Measurements from ENCODE around the gene NPAS3. TPM values are rescaled to one million over a fixed set of nuclear protein-coding genes. Genes with fewer than 3 reads are reported as not detected.

Gene NPAS3
- total RNA-seq, 4 donors from 2014 or later = 4.0 to 12.2 (median 5.6) TPM

DNA sequence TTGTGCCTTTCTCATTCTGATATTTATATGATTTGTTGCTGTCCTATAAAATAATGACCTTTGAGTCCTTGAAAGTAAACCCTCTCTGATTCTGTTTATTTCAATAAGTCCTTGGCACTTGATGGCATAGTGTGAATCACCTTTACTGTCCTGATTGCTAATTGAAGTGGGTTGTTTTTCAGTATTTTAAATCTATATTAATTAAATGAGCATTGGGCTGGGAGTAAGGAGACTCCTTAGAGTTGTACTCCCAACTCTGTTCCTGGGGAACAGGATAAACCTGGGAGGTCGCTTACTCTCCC lies 776.5 kb downstream of the NPAS3 start:
- TF ChIP-seq POLR2A (IDR thresholded peaks at IDR 0.05) = no peak
- TF ChIP-seq, protein P1, sequence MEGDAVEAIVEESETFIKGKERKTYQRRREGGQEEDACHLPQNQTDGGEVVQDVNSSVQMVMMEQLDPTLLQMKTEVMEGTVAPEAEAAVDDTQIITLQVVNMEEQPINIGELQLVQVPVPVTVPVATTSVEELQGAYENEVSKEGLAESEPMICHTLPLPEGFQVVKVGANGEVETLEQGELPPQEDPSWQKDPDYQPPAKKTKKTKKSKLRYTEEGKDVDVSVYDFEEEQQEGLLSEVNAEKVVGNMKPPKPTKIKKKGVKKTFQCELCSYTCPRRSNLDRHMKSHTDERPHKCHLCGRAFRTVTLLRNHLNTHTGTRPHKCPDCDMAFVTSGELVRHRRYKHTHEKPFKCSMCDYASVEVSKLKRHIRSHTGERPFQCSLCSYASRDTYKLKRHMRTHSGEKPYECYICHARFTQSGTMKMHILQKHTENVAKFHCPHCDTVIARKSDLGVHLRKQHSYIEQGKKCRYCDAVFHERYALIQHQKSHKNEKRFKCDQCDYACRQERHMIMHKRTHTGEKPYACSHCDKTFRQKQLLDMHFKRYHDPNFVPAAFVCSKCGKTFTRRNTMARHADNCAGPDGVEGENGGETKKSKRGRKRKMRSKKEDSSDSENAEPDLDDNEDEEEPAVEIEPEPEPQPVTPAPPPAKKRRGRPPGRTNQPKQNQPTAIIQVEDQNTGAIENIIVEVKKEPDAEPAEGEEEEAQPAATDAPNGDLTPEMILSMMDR (IDR thresholded peaks at IDR 0.05) = no peak
- no peaks in the 10 kb centered on the region for H3K27me3 ChIP-seq
- intact Hi-C loops (cut with DNase I) = no loop called here
- H3K9me3 ChIP-seq = no peaks in the 10 kb centered on the region
- DNase-seq = no peak
- H3K4me1 ChIP-seq = no peaks in the 10 kb centered on the region
- H3K4me3 ChIP-seq (replicated peaks in 1 of 3) = no peak overlapping the region
- 95 to 100% methylated on average over 1 of the region's 1 CpG for WGBS, 2 donors
- no peak overlapping the region for H3K27ac ChIP-seq
- no peaks in the 10 kb centered on the region for H3K36me3 ChIP-seq

DNA sequence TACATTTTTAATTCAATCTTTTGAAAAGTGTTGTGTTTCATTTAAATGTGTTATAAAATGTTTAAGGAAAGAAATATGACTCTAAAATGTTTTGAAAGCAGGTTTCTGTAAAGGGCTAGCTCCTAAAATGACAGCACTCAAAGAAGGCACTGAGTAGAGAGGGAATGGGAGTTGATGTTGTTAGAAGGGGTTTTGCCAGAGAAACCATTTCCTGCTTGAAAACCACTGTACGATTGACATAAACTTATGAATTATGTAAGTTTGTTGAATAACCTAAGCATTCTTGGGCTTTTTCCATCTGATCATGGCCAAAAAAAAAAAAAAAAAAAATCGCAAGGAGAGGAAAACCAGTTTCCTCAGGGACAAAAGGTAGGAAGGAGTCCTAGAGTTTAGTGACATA lies 778.2 kb downstream of the NPAS3 start:
- no peaks in the 10 kb centered on the region for H3K36me3 ChIP-seq
- no peaks in the 10 kb centered on the region for H3K4me1 ChIP-seq
- DNase-seq = no peak
- H3K27me3 ChIP-seq = no peaks in the 10 kb centered on the region
- 66 to 73% methylated on average over 2 of the region's 2 CpGs for WGBS, 2 donors
- no peak overlapping the region for H3K4me3 ChIP-seq (replicated peaks in 1 of 3)
- intact Hi-C loops (cut with DNase I) = no loop called here
- no peaks in the 10 kb centered on the region for H3K9me3 ChIP-seq
- TF ChIP-seq, protein P1 (IDR thresholded peaks at IDR 0.05) = no peak
- TF ChIP-seq POLR2A (IDR thresholded peaks at IDR 0.05) = no peak
- no peak overlapping the region for H3K27ac ChIP-seq

DNA sequence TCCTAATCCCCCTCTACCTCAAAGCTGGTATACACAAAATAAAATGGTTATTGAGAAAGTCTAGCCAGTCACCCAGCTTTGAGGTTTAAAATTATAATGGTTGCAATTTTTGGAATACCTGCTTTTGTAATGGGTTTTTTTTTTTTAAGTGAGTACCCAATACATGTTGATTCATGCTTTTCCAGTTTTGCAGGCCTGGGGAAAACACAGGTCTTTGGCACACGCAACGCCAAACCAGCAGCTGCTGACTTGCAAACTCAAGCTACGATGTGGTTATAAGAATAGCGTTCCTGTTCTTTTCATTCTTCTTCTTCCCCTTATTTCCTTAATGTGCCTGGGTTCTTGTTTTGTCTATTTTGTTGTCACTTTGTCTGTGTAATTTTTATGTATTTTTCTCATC lies 779.2 kb downstream of the NPAS3 start:
- H3K36me3 ChIP-seq = no peaks in the 10 kb centered on the region
- H3K4me3 ChIP-seq (replicated peaks in 1 of 3) = no peak overlapping the region
- no peaks in the 10 kb centered on the region for H3K9me3 ChIP-seq
- WGBS, 2 donors = 93 to 98% methylated on average over 4 of the region's 4 CpGs
- intact Hi-C loops (cut with DNase I) = no loop called here
- no peak for DNase-seq
- H3K27me3 ChIP-seq = no peaks in the 10 kb centered on the region
- H3K27ac ChIP-seq = no peak overlapping the region
- no peak for TF ChIP-seq POLR2A (IDR thresholded peaks at IDR 0.05)
- TF ChIP-seq, protein P1 (IDR thresholded peaks at IDR 0.05) = no peak
- H3K4me1 ChIP-seq = no peaks in the 10 kb centered on the region

DNA sequence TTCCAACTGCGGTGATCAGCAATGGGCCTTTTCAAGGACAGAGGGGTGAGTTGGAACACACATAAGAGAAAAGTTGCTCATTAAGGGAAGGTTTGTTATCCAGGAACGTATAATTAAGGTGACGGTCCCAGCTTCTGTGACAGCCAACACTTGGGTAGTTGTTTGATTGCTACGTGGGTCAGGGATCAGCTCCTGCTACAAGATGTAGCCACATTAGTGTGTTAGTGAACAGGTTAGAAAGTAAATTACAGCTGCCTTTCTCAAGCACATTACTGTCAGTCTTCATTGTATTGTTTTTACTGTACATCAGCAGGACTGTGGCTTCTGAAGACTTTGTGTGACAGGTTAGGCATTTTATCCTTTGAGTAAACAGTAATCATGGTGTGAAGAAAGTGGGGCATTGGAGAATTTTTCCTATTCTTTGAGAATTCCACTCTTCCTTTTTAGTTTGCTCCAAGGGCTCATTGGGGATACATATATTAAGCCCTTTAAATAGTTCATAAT lies 781.7 kb downstream of the NPAS3 start:
- H3K4me1 ChIP-seq = no peaks in the 10 kb centered on the region
- DNase-seq = no peak
- 82 to 90% methylated on average over 4 of the region's 4 CpGs for WGBS, 2 donors
- no peak overlapping the region for H3K27ac ChIP-seq
- H3K36me3 ChIP-seq = no peaks in the 10 kb centered on the region
- H3K4me3 ChIP-seq (replicated peaks in 1 of 3) = no peak overlapping the region
- no peaks in the 10 kb centered on the region for H3K27me3 ChIP-seq
- intact Hi-C loops (cut with DNase I) = no loop called here
- TF ChIP-seq POLR2A (IDR thresholded peaks at IDR 0.05) = no peak
- TF ChIP-seq, protein P1 (IDR thresholded peaks at IDR 0.05) = no peak
- no peaks in the 10 kb centered on the region for H3K9me3 ChIP-seq

DNA sequence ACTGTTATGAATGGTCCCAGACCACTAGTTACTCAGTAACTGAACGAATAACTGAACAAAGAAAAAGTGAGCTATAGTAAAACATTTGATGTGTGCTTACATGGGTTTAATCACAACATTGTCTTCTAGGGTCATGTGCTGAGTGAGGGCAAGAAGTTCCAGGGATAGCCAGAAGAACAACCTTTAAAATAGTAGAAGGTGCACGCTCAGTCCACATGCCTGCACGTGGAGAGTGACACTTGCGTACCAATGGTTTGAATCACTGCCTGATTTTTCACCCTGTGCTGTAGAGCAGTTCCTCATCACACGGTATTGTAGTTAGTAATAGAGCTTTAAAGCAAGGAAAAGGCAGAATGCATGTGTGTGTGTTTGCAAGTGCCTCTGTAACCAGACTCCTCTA lies 788.0 kb downstream of the NPAS3 start:
- H3K27me3 ChIP-seq = no peaks in the 10 kb centered on the region
- TF ChIP-seq POLR2A (IDR thresholded peaks at IDR 0.05) = no peak
- TF ChIP-seq, protein P1 (IDR thresholded peaks at IDR 0.05) = no peak
- H3K36me3 ChIP-seq = no peaks in the 10 kb centered on the region
- 75 to 84% methylated on average over 5 of the region's 5 CpGs for WGBS, 2 donors
- intact Hi-C loops (cut with DNase I) = no loop called here
- H3K9me3 ChIP-seq = no peaks in the 10 kb centered on the region
- DNase-seq = no peak
- no peak overlapping the region for H3K4me3 ChIP-seq (replicated peaks in 1 of 3)
- no peaks in the 10 kb centered on the region for H3K4me1 ChIP-seq
- H3K27ac ChIP-seq = no peak overlapping the region
